Esophagus mucosa (tissue), 1 donor: Measurements from ENCODE around the gene SEMA6B. TPM values are rescaled to one million over a fixed set of nuclear protein-coding genes. Genes with fewer than 3 reads are reported as not detected.
"Not testable (repeated sequence)": the region's sequence is repeated elsewhere in the genome, so short reads cannot be mapped to it uniquely, and the experiment has no call there.

Experiments used
- ATAC-seq: fragments of 200-7000 bp; cut with Tn5 transposase; one replicate; pipeline ENCODE4 v1.9.1; 2020
- total RNA-seq: library from RNA; stranded (reverse); gene quantifications from one replicate; pipeline ENCODE4 v1.2.4, GENCODE V29; 2023
- donor health status: DM: yes; HTN: yes; CAD: no.

Gene SEMA6B
- total RNA-seq, 1 donor from 2014 or later: 2.0 TPM

GRCh38 chr19:4547303-4548237, 11.9 kb downstream of the SEMA6B start:
- ATAC-seq: peak; percentile 39

DNA sequence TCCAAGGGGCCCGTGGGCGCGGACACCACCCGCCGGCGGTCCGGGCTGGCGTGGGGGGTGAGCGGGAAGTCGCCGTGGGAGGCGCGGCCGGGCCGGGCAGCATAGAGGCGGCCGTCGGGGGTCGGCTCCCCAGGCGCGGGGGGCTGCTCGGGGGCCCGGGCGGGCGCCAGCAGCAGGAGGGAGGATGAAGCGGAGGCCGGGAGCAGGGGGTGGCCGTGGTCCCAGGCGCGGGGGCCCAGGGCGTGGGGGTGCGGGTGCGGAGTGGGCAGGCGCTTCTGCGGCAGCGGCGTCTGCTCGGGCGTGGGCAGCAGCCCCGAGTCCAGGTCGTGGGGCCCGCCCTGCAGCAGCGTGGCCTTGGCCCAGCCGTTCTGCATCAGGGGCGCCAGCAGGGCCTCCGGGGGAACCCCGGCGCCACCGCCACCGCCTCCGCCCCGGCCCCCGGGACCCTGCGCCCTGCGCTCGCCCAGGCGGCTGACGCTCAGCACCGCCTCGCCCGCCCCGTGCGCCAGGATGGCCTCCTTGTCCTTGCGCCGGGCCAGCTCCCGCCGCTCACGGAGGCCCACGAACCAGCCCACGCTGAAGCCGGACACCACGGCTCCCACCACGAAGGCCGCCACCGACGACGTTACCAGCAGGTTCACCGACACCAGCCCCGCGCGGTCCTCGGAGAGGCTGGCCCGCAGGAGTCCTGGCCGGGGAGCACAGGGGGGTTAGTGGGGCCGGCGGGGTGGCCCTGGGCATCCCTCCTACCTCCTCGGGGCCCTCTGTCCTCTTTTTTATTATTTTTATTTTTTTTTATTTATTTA, 15.4 kb downstream of the SEMA6B start:
- ATAC-seq: no peak

DNA sequence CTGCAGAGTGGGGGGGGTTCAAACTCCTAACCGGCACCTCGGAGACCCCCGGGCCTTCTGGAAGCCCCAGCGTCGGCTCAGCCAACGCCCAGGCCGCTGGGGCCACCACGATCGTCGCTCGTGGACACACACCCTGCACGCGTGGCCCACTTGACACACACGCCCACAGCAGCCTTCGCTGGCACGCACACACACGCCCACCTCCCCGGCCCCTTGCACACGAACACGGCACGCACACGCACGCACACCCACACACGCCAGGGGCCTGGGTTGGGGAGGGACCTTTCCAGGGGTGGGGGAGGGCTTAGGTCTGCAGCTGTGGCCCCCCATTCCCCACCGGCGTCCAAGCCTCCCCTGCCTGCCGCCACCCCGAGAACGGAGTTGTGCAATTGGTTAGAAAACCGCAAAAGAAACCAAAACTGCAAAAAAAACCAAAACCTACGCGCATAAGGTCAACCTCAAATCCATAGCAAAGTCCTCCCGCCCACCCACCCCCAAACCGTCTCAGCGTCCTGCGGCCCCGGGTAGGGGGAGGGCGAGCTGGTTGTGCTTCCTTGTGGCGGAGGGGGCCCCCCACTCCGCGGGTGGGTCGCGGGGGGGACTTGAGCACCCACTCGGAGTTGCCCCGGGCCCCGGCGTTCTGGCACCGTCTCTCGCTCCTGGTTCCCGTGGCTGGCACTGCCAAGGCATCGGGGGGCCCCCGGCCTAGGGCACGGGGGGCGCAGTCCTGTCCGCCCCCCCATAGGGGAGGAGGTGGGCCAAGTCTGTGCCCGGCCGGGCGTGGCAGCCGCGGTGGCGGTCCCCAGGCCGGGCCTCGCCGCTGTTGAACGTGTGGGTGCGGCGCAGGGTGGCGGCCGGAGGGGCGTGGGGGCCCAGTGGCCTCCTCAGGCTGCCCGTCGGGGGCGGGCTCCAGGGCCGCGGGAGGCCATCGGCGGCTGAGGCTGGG, 16.3 kb downstream of the SEMA6B start:
- no peak for ATAC-seq

DNA sequence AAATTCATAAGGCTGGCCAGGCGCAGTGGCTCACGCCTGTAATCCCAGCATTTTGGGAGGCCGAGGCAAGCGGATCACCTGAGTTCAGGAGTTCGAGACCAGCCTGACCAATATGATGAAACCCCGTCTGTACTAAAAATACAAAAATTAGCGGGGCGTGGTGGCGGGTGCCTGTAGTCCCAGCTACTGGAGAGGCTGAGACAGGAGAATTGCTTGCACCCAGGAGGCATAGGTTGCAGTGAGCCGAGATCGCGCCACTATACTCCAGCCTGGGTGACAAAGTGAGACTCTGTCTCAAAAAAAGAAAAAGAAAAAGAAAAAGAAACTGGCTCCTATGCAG, 17.7 kb downstream of the SEMA6B start:
- ATAC-seq: not testable (repeated sequence)

- ATAC-seq: no peak
Measured at GRCh38 chr19:4541114-4541805, 18.2 kb downstream of the SEMA6B start.

GRCh38 chr19:4539693-4540581, 19.5 kb downstream of the SEMA6B start, which contains the start of gene LRG1:
TSS of gene LRG1 (minus strand) at chr19:4540036. CDS start at chr19:4540013, 23 bp downstream.
- ATAC-seq: peak; percentile 92

- ATAC-seq: no peak
Measured at GRCh38 chr19:4539169-4539692, 20.3 kb downstream of the SEMA6B start.

DNA sequence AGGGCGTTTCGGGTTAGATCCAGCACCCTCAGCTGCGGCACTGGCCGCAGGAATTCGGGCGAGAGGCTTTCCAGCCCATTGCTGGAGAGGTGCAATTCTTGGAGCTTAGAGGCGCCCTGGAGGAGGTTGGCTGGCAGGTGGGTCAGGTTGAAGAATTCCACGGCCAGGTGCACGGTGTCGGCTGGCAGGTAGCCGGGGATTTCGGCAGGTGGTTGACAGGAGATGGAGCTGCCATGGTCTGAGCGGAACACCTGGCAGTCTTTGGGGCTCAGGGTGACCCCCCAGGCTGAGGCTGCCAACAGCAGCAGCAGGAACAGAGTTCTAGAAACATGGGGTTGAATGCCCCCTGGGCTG, 20.9 kb downstream of the SEMA6B start:
- ATAC-seq: no peak

DNA sequence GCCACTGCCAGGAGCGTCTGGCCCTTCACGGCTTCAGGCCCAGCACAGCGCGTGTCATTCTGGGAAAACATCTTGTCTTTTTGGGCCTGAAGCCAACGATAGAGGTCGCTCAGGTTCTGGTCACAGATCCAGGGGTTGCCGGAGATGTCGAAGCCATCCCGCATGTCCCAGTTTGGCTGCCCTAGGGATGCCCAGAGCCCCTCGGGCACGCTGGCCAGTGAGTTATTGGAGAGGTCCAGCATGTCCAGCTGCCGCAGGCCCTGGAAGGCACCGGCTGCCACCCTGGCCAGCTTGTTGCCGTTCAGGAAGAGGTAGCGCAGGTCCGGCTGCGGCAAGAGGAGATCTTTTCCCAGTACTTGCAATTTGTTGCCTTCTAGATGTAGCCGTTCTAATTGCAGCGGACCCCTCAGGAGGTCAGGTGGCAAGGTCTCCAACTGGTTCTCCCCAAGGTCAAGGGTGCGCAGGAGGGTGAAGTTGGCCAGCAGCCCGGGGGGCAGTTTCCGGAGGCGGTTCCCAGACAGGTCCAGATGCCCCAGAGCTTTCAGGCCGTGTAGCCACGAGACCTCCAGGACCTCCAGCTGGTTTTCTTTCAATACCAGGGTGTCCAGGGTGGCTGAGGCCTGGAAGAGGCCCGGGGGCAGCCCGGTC, 21.4 kb downstream of the SEMA6B start:
- ATAC-seq: no peak

GRCh38 chr19:4536798-4537197, 22.7 kb downstream of the SEMA6B start:
- ATAC-seq: no peak

GRCh38 chr19:4534836-4535658, 24.4 kb downstream of the SEMA6B start, which contains the start of gene PLIN5:
TSS of gene PLIN5 (minus strand) at chr19:4535224. CDS start at chr19:4534074, 1,150 bp downstream.
- peak; percentile 53 for ATAC-seq

DNA sequence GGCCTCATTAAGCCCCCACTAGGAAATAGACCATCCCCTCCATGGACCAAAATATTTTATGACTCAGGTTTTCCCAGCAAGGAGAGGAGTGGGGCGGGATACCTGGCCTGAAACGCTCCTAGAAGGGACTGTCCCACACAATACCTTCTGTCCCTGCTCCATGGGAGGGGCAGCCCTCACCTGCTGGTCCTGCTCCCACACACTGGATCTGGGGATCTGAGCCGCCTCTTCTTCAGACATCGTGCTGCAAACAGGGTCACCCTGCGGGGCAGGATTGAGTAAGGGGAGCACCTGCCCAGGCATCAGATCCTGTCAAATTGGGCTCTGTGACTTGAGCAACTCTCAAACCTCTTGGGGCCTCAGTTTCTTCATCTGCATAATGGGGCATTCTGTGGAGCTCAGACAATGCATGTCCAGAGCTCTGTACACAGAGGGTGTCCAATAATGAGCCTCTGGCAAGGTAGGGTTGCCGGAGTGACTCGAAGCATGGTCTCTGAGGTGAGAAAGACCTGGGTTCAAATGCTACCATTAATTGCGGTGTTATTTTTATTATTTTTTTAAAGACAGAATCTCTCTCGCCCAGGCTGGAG, 25.6 kb downstream of the SEMA6B start:
- no peak for ATAC-seq

DNA sequence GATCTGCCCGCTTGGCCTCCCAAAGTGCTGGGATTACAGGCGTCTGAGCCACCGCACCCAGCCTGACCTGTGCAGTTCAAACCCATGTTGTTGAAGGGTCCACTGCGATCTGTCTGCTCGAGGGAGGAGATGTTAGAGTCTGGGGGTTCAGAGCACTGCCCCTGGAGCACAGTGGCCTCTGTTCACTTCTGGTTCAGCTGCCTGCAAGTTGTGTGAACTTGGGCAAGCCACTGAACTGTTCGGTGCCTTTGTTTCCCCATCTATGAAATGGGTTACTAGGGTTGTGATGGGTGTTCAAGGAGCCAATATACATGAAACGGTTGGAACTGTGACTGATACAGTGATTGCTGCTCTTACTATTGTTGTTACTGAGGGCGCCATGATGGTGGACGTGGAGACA, 26.1 kb downstream of the SEMA6B start:
- ATAC-seq: no peak

GRCh38 chr19:4531562-4532165, 27.8 kb downstream of the SEMA6B start:
- no peak for ATAC-seq

- no peak for ATAC-seq
Measured at GRCh38 chr19:4529924-4530522, 29.5 kb downstream of the SEMA6B start.

DNA sequence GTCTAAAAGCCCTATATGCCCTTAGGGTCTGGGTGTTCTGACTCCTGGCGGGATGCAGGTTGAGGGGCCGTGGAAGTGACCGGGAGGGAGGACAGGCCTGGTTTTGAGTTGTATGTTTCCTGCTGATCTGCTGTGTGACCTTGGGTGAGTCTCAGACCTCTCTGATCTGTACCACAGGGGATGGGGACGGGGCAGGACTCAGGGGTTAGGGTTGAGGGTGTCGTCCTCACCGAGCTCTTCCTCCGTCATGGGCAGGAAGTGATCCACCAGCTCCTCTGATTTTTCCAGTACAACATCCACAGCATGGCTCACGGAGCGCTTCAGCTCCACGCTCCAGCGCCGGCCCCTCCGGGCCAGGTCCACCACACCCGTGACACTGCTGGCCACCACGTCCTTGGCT, 30.6 kb downstream of the SEMA6B start:
- no peak for ATAC-seq

- ATAC-seq: not testable (repeated sequence)
Measured at GRCh38 chr19:4527377-4527776, 32.1 kb downstream of the SEMA6B start.

GRCh38 chr19:4525563-4526002, 33.9 kb downstream of the SEMA6B start:
- no peak for ATAC-seq
